Ishikawa (cell line): ENCODE data around the gene MAST1.

Experiments
- EP300 ChIP-seq: IDR thresholded peaks from 2 replicates; pipeline ENCODE4 v1.6.1; 2012; ENCODE audit warnings: borderline replicate concordance
- RAD21 ChIP-seq: IDR thresholded peaks from 2 replicates; pipeline ENCODE4 v1.6.1; 2012; ENCODE audit warnings: low read depth
- REST ChIP-seq: IDR thresholded peaks from 2 replicates; pipeline ENCODE4 v1.6.1; 2012; ENCODE audit warnings: low read depth, mild to moderate bottlenecking
- TAF1 ChIP-seq: IDR thresholded peaks from 2 replicates; pipeline ENCODE4 v1.6.1; 2012; ENCODE audit warnings: low read depth, mild to moderate bottlenecking
- TEAD4 ChIP-seq: IDR thresholded peaks from 2 replicates; pipeline ENCODE4 v1.6.1; 2012
- YY1 ChIP-seq: IDR thresholded peaks from 2 replicates; pipeline ENCODE4 v1.6.1; 2012; ENCODE audit warnings: low read depth
- TF ChIP-seq, protein P1 (sequence below): IDR thresholded peaks from 2 replicates; pipeline ENCODE4 v1.6.1; 2012

GRCh38 chr19:12842511-12842910 is 4.2 kb downstream of the MAST1 start:
- TF ChIP-seq, protein P1, sequence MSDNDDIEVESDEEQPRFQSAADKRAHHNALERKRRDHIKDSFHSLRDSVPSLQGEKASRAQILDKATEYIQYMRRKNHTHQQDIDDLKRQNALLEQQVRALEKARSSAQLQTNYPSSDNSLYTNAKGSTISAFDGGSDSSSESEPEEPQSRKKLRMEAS, result no peak
- TF ChIP-seq YY1, result no peak
- TF ChIP-seq TAF1, result no peak
- no peak for TF ChIP-seq EP300
- no peak for TF ChIP-seq REST
- no peak for TF ChIP-seq TEAD4
- no peak for TF ChIP-seq RAD21
